Measurements from ENCODE around the gene CATSPERD. TPM values are rescaled to one million over a fixed set of nuclear protein-coding genes. Genes with fewer than 3 reads are reported as not detected.

CATSPERD gene
- total and polyA plus RNA-seq, 2 of the 4 experiments (the other 2 are of a cell fraction), result not detected

DNA sequence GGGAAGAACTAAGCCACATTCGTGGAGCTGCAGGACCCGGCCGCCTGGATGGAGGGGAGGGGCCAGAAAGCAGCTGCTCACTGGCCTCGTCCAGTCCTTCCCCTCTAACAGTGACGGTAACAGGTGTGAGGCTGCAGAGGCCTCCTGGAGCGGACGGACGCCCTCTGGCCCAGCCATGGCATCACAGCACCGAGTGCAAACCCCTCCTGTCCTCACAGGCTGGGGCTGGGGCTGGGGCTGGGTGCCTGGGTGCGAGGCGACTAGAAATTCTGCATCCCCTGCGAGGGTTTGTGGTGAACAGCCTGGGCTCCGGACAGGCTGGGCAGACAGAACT, 43.7 kb upstream of the CATSPERD start:
- H4K20me1 ChIP-seq (ENCODE audit: insufficient read depth, low read length), result no peaks in the 10 kb centered on the region; the same call in 1 of the 2 replicates
- no peaks in the 10 kb centered on the region for H3K27me3 ChIP-seq (ENCODE audit: control insufficient read depth, insufficient read depth, low read length)
- 89% methylated on average over 4 of the region's 13 CpGs; no CpG with 5 or more reads in 1 of the 2 experiments for WGBS, 2 experiments (ENCODE audit: extremely low coverage in 2 of 2, insufficient read length in 1 of 2)
- no TSS peak for BruUV-seq (replicated peaks)
- CTCF ChIA-PET, result no interaction called here
- POLR2A ChIA-PET (ENCODE audit: unreplicated experiment), result no interaction called here
- H3K4me1 ChIP-seq (ENCODE audit: control insufficient read depth, insufficient read depth, low read length), result peaks cover 7% of the 10 kb centered on the region
- no peak overlapping the region for H4K91ac ChIP-seq (ENCODE audit: insufficient read depth, low read depth, low read length)
- no peak overlapping the region for H2AFZ ChIP-seq (replicated peaks; ENCODE audit: low read length, poor library complexity)
- no peak overlapping the region for H3K56ac ChIP-seq (ENCODE audit: extremely low read depth, insufficient read depth, low read length)
- H3K4ac ChIP-seq (ENCODE audit: low read depth, low read length), result no peak overlapping the region
- ATAC-seq (ENCODE audit: low read depth) (no peak), DNase-seq (no peak)
- no peak for TF ChIP-seq CHD1 (IDR thresholded peaks at IDR 0.05; ENCODE audit: low read depth, low read length)
- TF ChIP-seq MXI1 (IDR thresholded peaks at IDR 0.05; ENCODE audit: borderline replicate concordance, low read depth, low read length), result no peak
- TF ChIP-seq RFX5 (IDR thresholded peaks at IDR 0.05; ENCODE audit: low read depth, low read length), result no peak
- TF ChIP-seq, protein P1, sequence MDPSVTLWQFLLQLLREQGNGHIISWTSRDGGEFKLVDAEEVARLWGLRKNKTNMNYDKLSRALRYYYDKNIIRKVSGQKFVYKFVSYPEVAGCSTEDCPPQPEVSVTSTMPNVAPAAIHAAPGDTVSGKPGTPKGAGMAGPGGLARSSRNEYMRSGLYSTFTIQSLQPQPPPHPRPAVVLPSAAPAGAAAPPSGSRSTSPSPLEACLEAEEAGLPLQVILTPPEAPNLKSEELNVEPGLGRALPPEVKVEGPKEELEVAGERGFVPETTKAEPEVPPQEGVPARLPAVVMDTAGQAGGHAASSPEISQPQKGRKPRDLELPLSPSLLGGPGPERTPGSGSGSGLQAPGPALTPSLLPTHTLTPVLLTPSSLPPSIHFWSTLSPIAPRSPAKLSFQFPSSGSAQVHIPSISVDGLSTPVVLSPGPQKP (IDR thresholded peaks at IDR 0.05; ENCODE audit: borderline replicate concordance, low read depth, low read length), result no peak
- no peak for TF ChIP-seq FOS (IDR thresholded peaks at IDR 0.05; ENCODE audit: low read depth, low read length)
- TF ChIP-seq BHLHE40 (IDR thresholded peaks at IDR 0.05; ENCODE audit: low read depth, low read length), result no peak
- TF ChIP-seq RAD21 (IDR thresholded peaks at IDR 0.05; ENCODE audit: low read length), result no peak
- TF ChIP-seq CEBPB (IDR thresholded peaks at IDR 0.05; ENCODE audit: low read depth, low read length), result no peak
- TF ChIP-seq SMC3 (IDR thresholded peaks at IDR 0.05; ENCODE audit: low read depth, low read length), result no peak
- TF ChIP-seq, protein P2, sequence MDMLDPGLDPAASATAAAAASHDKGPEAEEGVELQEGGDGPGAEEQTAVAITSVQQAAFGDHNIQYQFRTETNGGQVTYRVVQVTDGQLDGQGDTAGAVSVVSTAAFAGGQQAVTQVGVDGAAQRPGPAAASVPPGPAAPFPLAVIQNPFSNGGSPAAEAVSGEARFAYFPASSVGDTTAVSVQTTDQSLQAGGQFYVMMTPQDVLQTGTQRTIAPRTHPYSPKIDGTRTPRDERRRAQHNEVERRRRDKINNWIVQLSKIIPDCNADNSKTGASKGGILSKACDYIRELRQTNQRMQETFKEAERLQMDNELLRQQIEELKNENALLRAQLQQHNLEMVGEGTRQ (IDR thresholded peaks at IDR 0.05; ENCODE audit: low read depth, low read length), result no peak
- no peak for TF ChIP-seq NFE2L2 (IDR thresholded peaks at IDR 0.05; ENCODE audit: low read depth, low read length)
- TF ChIP-seq MAZ (IDR thresholded peaks at IDR 0.05; ENCODE audit: borderline replicate concordance, low read depth, low read length), result no peak
- no peak for TF ChIP-seq RCOR1 (IDR thresholded peaks at IDR 0.05; ENCODE audit: insufficient replicate concordance, low read length)
- TF ChIP-seq MAFK (IDR thresholded peaks at IDR 0.05; ENCODE audit: low read depth, low read length), result no peak
- TF ChIP-seq, protein P3, sequence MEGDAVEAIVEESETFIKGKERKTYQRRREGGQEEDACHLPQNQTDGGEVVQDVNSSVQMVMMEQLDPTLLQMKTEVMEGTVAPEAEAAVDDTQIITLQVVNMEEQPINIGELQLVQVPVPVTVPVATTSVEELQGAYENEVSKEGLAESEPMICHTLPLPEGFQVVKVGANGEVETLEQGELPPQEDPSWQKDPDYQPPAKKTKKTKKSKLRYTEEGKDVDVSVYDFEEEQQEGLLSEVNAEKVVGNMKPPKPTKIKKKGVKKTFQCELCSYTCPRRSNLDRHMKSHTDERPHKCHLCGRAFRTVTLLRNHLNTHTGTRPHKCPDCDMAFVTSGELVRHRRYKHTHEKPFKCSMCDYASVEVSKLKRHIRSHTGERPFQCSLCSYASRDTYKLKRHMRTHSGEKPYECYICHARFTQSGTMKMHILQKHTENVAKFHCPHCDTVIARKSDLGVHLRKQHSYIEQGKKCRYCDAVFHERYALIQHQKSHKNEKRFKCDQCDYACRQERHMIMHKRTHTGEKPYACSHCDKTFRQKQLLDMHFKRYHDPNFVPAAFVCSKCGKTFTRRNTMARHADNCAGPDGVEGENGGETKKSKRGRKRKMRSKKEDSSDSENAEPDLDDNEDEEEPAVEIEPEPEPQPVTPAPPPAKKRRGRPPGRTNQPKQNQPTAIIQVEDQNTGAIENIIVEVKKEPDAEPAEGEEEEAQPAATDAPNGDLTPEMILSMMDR (conservative IDR thresholded peaks at IDR 0.05; ENCODE audit: low read depth, low read length), result no peak
- TF ChIP-seq POLR2A (IDR thresholded peaks at IDR 0.05; ENCODE audit: low read depth, low read length), result no peak
- peaks cover 6% of the 10 kb centered on the region; the same call in 1 of the 2 replicates for H3K36me3 ChIP-seq (ENCODE audit: control insufficient read depth, insufficient read depth, low read length)
- no peak overlapping the region for H3K4me2 ChIP-seq (ENCODE audit: low read depth, low read length)
- H3K9me3 ChIP-seq (ENCODE audit: control insufficient read depth, insufficient read depth, low read length), result no peaks in the 10 kb centered on the region
- in situ Hi-C loops (cut with MboI; ENCODE audit: low sequenced_read_pairs) (no loop called here), dilution Hi-C loops (cut with HindIII; ENCODE audit: low sequenced_read_pairs, unreplicated experiment) (no loop called here), intact Hi-C loops (cut with micrococcal nuclease) (no loop called here)
- H2BK15ac ChIP-seq (ENCODE audit: low read depth, low read length), result no peak overlapping the region
- no peak overlapping the region for H3K18ac ChIP-seq (ENCODE audit: low read depth, low read length)
- H3K9me1 ChIP-seq (ENCODE audit: insufficient read depth, low read length), result peaks cover 7% of the 10 kb centered on the region; the same call in 1 of the 2 replicates
- H2AK5ac ChIP-seq (ENCODE audit: low read depth, low read length), result no peak overlapping the region
- no peak overlapping the region for H3K4me3 ChIP-seq (ENCODE audit: insufficient read depth, low read depth, low read length)
- no peak overlapping the region for H3K9ac ChIP-seq (ENCODE audit: low read depth, low read length)
- H2BK20ac ChIP-seq (ENCODE audit: low read depth, low read length), result no peak overlapping the region
- no peak overlapping the region for H3K14ac ChIP-seq (replicated peaks; ENCODE audit: low read depth, low read length)
- H3K79me1 ChIP-seq (ENCODE audit: low read depth in 1 of 2, low read length in 2 of 2), result peaks cover 15 to 19% of the 10 kb centered on the region in 2 experiments; a peak in 3 of 4 replicates
- H3K23ac ChIP-seq (ENCODE audit: low read depth, low read length), result no peak overlapping the region
- no peak overlapping the region for H2BK5ac ChIP-seq (ENCODE audit: low read depth, low read length, poor library complexity, severe bottlenecking)
- no peak overlapping the region for H4K5ac ChIP-seq (ENCODE audit: low read depth, low read length)
- H4K8ac ChIP-seq (ENCODE audit: low read depth in 2 of 2, low read length in 2 of 2), result no peak overlapping the region
- H2AK9ac ChIP-seq (replicated peaks; ENCODE audit: low read depth, low read length, poor library complexity), result peak overlapping the region; percentile 1
- H2BK120ac ChIP-seq (ENCODE audit: low read depth, low read length), result no peak overlapping the region
- H3K27ac ChIP-seq (ENCODE audit: insufficient read depth, low read length), result no peak overlapping the region
